ENCODE results near the gene HPCAL4.

The HPCAL4 gene

GRCh38 chr1:39691383-39692151 is at the start of gene HPCAL4:
Gene HPCAL4, minus strand, starts transcription at chr1:39691433. Its CDS starts 6,830 bp downstream, at chr1:39684603.
- peak; percentile 82 for DNase-seq (ENCODE audit: low spot score)

GRCh38 chr1:39738622-39739366 is 47.6 kb upstream of the HPCAL4 start, which contains the start of gene PPIE:
Gene PPIE, plus strand, starts transcription at chr1:39738882. Its CDS starts 19 bp downstream, at chr1:39738901.
- peak; percentile 90 for DNase-seq (ENCODE audit: low spot score)

- DNase-seq (ENCODE audit: low spot score) = no peak
Measured at GRCh38 chr1:39737546-39738169, 46.4 kb upstream of the HPCAL4 start.

GRCh38 chr1:39735731-39736130 is 44.5 kb upstream of the HPCAL4 start:
- DNase-seq (ENCODE audit: low spot score) = no peak

GRCh38 chr1:39733161-39733560 is 41.9 kb upstream of the HPCAL4 start:
- no peak for DNase-seq (ENCODE audit: low spot score)

GRCh38 chr1:39732730-39733129 is 41.5 kb upstream of the HPCAL4 start:
- DNase-seq (ENCODE audit: low spot score) = no peak

- no peak for DNase-seq (ENCODE audit: low spot score)
Measured at GRCh38 chr1:39729842-39730241, 38.6 kb upstream of the HPCAL4 start.

GRCh38 chr1:39729030-39729429 is 37.8 kb upstream of the HPCAL4 start:
- DNase-seq (ENCODE audit: low spot score) = no peak

GRCh38 chr1:39727932-39728317 is 36.7 kb upstream of the HPCAL4 start:
- DNase-seq (ENCODE audit: low spot score) = peak; percentile 24

- peak; percentile 6 for DNase-seq (ENCODE audit: low spot score)
Measured at GRCh38 chr1:39727221-39727931, 36.1 kb upstream of the HPCAL4 start.

GRCh38 chr1:39726600-39726999 is 35.4 kb upstream of the HPCAL4 start:
- no peak for DNase-seq (ENCODE audit: low spot score)

GRCh38 chr1:39722495-39722894 is 31.3 kb upstream of the HPCAL4 start:
- no peak for DNase-seq (ENCODE audit: low spot score)

GRCh38 chr1:39721664-39722063 is 30.4 kb upstream of the HPCAL4 start:
- DNase-seq (ENCODE audit: low spot score) = no peak

GRCh38 chr1:39720094-39720999 is 29.1 kb upstream of the HPCAL4 start:
- peak; percentile 45 for DNase-seq (ENCODE audit: low spot score)

- no peak for DNase-seq (ENCODE audit: low spot score)
Measured at GRCh38 chr1:39717809-39718208, 26.6 kb upstream of the HPCAL4 start.

GRCh38 chr1:39713557-39713956 is 22.3 kb upstream of the HPCAL4 start:
- no peak for DNase-seq (ENCODE audit: low spot score)

- no peak for DNase-seq (ENCODE audit: low spot score)
Measured at GRCh38 chr1:39711966-39712340, 20.7 kb upstream of the HPCAL4 start.

GRCh38 chr1:39711104-39711965 is 20.1 kb upstream of the HPCAL4 start:
- DNase-seq (ENCODE audit: low spot score) = no peak

- DNase-seq (ENCODE audit: low spot score) = no peak
Measured at GRCh38 chr1:39707506-39707905, 16.3 kb upstream of the HPCAL4 start.

- no peak for DNase-seq (ENCODE audit: low spot score)
Measured at GRCh38 chr1:39704757-39705156, 13.5 kb upstream of the HPCAL4 start.
